ENCODE results near the gene BBS9.
A peak's percentile ranks its signal among the peaks of the same experiment; 100 is the strongest.

The BBS9 gene

DNA sequence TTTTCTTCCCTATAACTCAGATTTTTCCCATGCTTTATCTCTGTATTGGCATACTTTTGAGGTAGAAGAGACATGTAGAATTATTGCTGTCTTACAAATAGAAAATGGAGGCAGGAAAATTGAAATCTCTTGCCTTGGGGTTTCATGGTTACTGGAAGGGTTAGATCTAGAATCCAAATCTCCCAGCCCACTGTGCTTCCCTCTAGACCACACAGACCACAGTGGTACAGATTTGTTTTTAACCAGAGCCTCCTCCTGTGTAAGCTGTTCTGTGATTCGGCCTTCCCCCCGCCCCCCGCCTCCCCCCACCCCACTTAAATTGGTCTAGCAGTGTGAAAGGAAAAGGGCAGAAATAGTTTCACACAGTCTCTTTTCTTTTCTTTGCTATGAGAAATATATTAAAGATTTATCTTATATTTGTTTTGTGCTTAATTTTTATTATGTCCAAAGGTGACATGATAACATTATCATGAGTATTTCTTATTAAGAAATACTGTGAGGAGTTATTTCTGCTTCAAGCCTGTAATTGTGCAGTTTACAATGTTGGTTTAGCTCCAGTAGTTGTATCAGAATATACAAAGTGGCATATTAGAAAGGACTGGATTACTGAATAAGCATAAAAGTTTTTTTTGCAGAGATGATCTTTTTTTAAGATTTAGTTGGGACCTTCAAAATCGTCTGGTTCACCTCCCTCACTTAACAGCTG is 407.2 kb downstream of the BBS9 start:
- DNase-seq (ENCODE audit: low spot score): no peak
- FAIRE-seq: no peak

GRCh38 chr7:33537104-33537477 is 407.7 kb downstream of the BBS9 start:
- no peak for DNase-seq (ENCODE audit: low spot score)
- FAIRE-seq: peak; percentile 27

DNA sequence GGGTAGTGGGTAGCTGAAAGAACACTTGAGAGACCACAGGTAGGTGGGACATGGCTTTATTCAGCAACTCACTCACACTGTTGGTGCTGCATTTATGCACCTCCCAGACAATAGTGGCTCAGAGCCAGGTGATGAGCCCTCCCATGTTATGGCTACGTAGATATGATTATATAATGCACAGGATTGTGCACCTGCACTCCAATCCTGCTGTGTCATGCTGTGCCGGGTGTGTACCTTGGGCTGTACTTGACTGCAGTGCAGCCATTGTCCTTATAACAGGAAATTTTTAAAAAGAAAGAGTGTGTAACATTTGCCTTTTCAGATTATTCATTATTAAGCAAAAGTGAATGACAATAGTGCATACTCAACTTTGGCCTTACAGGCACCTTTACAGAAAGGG is 409.8 kb downstream of the BBS9 start:
- DNase-seq (ENCODE audit: low spot score) (no peak), FAIRE-seq (no peak)

- FAIRE-seq: peak; percentile 53
- DNase-seq (ENCODE audit: low spot score): no peak
Observed at GRCh38 chr7:33539659-33540400, 410.5 kb downstream of the BBS9 start.

DNA sequence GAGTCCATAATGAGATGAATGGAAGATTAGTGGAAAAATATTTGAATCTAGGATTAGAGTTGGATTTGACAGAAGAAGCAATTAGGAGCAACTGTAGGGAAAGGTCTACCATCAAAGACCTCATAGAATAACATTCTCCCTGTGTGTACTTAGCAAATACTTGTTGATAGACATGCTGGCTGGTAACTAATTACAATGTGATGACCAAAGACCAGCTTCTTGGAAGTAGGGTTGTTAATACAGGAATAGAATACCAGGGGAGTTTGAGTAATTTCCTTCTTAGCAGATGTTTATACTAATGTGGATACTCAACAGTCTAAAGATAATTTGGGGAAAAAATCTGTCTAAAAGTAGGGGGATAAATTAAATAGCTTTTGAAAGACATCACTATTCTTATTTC is 418.5 kb downstream of the BBS9 start:
- FAIRE-seq: no peak
- DNase-seq (ENCODE audit: low spot score): no peak

- no peak for FAIRE-seq
- DNase-seq (ENCODE audit: low spot score): no peak
Observed at GRCh38 chr7:33550363-33550762, 421.0 kb downstream of the BBS9 start.

GRCh38 chr7:33550979-33551378 is 421.6 kb downstream of the BBS9 start:
- FAIRE-seq: no peak
- DNase-seq (ENCODE audit: low spot score): no peak

DNA sequence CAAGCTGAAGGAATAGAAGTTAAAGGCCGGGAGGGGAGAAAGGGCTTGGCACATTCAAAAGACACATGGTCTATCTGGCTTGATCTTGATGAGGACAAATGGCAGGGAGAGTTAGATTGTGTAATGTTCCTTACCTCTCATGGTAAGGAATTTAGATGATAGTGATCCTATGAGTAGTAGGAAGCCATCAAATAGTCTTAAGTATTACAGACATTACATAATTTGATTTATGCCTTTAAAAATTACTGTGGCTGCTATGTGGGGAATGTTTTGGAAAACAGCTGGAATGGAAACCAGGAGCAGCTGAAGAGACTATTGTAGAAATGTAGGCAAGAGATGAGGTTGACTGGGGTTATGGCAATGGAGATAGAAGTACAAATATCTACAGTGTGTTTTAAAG is 424.7 kb downstream of the BBS9 start:
- FAIRE-seq: no peak

DNA sequence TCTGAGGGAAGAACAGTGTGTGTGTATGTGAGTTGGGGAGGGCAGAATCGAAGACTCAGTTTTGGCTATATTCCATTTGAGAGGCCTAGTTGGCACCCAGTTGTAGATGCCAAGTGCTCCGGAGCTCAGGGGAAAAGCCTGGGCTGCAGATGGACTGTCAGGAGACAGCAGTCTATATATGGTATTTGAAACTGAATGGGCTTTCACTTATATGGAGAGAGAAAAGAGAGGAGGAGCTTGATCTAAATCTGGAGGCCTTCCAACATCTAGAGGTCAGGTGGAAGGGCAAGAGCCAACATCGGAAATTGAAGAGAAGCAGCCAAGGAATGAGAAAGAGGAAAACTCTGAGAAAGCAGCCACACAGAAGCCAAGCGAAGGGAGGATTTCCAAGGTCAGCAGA is 425.2 kb downstream of the BBS9 start:
- DNase-seq (ENCODE audit: low spot score) (no peak), FAIRE-seq (no peak)

More for the DNA sequence above, 424.7 kb downstream of the BBS9 start:
- no peak for DNase-seq (ENCODE audit: low spot score)

DNA sequence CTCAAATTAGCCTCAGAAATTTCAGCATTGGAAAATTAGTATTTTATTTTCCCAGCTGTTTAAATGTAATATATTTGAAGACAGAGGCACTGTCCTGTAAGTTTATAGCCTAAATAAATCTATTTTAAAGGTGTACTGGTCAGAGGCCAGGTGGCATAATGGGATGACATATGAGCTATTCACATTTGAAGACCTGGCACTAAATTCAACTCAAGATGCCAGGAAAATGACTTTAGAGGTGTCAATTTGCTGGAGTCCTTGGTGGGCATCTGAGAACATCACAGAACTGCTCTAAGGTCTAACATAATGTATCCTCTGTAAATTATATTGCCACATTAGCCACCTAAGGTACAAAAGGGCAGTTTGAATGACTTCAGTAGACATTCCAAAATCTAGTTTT is 427.1 kb downstream of the BBS9 start:
- DNase-seq (ENCODE audit: low spot score) (no peak), FAIRE-seq (no peak)

DNA sequence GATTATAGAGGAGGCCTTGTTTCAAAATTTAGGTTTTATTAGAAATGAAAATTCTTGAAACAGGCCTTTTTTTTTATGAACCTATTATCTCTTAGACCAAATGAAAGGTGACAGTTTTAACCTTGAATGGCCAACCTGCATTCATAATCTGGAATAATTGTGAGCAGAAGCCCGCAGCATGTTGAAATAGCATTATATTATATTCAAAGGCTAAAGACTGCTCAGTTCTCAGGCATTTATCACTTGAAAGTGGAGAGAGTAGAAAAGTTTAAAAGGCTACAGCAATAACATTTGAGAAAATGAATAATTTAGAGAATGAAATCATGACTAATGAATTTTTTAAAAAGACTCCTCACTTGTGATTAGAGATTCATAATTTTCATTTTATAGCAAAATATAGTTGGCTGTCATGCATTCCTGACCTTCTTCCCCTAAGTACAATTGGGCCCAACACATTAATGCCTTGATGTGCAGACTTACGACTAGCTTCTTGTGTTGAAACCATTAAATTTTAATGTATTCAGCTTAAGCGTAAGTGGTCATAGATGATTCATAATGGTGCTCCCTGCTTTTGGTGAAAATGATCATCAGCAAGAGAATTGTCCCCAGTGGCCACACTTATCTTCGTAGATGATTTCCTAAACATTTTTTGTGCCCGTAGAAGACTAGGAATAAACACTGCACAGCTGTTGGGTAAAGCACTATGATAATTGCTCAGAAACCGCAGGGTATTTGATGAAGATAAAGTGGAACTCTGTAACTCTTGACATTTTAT is 429.4 kb downstream of the BBS9 start:
- FAIRE-seq (no peak), DNase-seq (ENCODE audit: low spot score) (no peak)

GRCh38 chr7:33559324-33559710 is 430.0 kb downstream of the BBS9 start:
- DNase-seq (ENCODE audit: low spot score): no peak
- FAIRE-seq: no peak

- DNase-seq (ENCODE audit: low spot score) (no peak), FAIRE-seq (no peak)
Observed at GRCh38 chr7:33562996-33563395, 433.6 kb downstream of the BBS9 start.

DNA sequence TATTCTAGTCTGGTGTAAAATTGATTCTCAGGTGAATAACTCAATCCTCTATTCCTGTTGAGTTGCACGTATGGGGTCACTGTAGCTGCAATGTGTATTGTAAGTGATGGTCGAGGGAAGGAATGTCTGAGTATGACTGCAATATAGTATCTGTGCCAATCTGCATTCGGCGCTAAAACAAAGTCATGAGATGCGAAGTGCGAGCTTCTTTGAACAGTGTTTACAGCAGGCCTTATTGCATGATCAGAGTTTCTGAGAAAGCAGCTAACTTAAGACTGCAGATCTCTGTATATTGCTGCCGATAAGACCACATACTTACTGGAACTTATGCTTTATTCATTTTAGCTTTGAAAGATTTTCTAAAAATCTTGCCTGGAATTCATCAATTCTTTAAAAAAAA is 434.3 kb downstream of the BBS9 start:
- no peak for FAIRE-seq
- DNase-seq (ENCODE audit: low spot score): no peak

- DNase-seq (ENCODE audit: low spot score) (no peak), FAIRE-seq (no peak)
Observed at GRCh38 chr7:33578166-33578565, 448.8 kb downstream of the BBS9 start.

DNA sequence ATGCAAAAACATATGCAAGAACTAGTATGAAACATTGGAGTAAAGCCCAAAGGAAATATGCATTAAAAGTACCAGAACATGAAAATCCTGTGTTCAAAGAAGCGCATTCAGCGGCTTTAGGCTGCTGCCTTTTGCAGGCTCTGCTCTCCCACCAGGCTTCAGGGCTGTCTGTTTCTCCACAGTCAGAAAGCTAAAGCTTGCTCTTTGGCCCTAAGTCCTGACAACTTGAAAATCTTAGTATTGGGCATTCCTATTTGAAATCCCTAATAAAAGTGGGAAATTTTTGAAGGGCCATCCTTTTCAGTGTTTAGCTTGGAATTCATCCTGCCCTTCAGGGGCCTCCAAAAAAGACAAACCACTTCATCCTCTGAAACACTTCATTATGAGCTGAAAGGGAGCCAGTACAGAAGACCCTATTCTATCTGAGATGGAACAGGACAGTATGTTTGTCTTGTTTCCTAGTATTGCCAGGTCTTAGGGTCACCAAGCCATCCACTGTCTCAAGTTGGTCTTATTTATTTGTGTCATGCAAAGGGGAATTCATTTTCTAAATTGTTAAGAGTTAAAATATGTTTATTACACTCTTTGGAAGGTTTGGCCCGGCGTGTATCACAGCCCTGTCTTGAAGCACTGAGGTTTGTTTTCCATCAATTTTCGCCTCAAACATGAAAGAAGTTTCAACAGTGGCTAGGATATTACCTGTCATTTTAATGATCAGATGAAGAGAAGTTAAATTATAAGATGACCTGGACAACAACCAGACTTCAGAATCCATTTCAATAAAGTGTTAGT is 449.7 kb downstream of the BBS9 start:
- DNase-seq (ENCODE audit: low spot score): no peak
- no peak for FAIRE-seq

GRCh38 chr7:33579673-33579960 is 450.3 kb downstream of the BBS9 start:
- no peak for FAIRE-seq
- no peak for DNase-seq (ENCODE audit: low spot score)

- FAIRE-seq: no peak
- no peak for DNase-seq (ENCODE audit: low spot score)
Observed at GRCh38 chr7:33581236-33581635, 451.9 kb downstream of the BBS9 start.

GRCh38 chr7:33582104-33582503 is 452.7 kb downstream of the BBS9 start:
- DNase-seq (ENCODE audit: low spot score) (no peak), FAIRE-seq (no peak)

DNA sequence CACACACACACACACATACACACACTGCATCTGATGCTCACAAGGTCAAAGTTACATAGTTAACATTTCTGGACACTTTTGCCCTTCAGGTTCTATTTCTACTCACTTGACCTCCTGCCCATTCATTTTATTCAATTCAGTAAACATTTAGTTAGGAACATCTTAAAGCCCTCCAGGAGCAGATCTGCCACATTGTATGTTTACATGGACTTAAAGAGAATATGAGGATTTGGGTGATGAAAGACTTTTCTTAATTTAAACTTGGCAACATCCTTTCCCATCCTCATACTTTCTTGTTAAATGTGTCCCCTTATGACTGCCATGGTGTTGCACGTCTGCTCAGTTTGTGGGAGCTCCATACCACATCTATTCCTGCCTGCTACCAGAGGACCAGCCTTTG is 453.2 kb downstream of the BBS9 start:
- FAIRE-seq (peak; percentile 46), DNase-seq (ENCODE audit: low spot score) (no peak)

GRCh38 chr7:33589911-33590310 is 460.5 kb downstream of the BBS9 start:
- DNase-seq (ENCODE audit: low spot score): no peak
- no peak for FAIRE-seq

- no peak for DNase-seq (ENCODE audit: low spot score)
- FAIRE-seq: no peak
Observed at GRCh38 chr7:33590916-33591315, 461.6 kb downstream of the BBS9 start.

Measured in urothelium cell line (cell line).